ENCODE data around the gene TMTC2. TPM values are rescaled to one million over a fixed set of nuclear protein-coding genes. Genes with fewer than 3 reads are reported as not detected.

TMTC2 gene
- total and polyA plus RNA-seq, 10 of the 15 experiments (the other 5 are each of a cell fraction or from before 2014, with no cell fraction given), result 0.14 to 9.7 (median 1.2) TPM

DNA sequence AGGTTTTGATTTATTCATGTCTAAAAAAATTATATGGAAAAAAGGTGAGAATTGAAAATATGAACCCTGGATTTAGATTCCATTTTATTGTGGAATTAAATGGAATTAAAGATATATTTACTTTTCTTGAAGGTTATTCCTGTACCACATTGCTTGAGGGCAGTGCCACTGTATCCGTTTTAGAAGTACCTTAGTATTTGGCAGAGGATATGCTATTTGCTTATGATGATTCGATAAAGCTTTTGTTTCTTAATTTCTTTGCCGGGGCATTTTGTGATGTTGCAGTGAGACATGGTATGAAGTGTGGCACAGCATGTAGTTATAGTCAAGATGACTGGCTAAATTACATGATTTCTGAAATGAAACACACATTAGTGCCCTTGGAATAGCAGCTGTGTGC lies 7.6 kb downstream of the TMTC2 start:
- CTCF ChIA-PET, result interaction anchor here (0.6 to 1.3 kb wide), 2 partner anchors 586 to 1129 kb away, joined by 3 to 4 read pairs; no protein-coding TSS in a partner anchor
- RAD21 ChIA-PET (ENCODE audit: unreplicated experiment), result no interaction called here
- TF ChIP-seq ZBTB4 (CRISPR knock-in tag; IDR thresholded peaks at IDR 0.05) (no peak), DPF2 (IDR thresholded peaks at IDR 0.05) (no peak), ZNF207 (IDR thresholded peaks at IDR 0.05; ENCODE audit: borderline replicate concordance) (no peak), RBBP5 (conservative IDR thresholded peaks at IDR 0.05) (no peak), RB1 (IDR thresholded peaks at IDR 0.05; ENCODE audit: borderline replicate concordance) (no peak), FOXM1 (IDR thresholded peaks at IDR 0.05; ENCODE audit: low read depth, low read length) (no peak), POU2F2 (IDR thresholded peaks at IDR 0.05; ENCODE audit: borderline replicate concordance, low read depth, low read length) (no peak), CHD4 (IDR thresholded peaks at IDR 0.05) (no peak), ETV6 (conservative IDR thresholded peaks at IDR 0.05 in 1 of 2, IDR thresholded peaks at IDR 0.05 in 1 of 2; ENCODE audit: borderline replicate concordance in 1 of 2, low read depth in 1 of 2) (no peak), TCF7 (IDR thresholded peaks at IDR 0.05; ENCODE audit: borderline replicate concordance) (no peak), SREBF2 (IDR thresholded peaks at IDR 0.05; ENCODE audit: low read length) (no peak), BCLAF1 (IDR thresholded peaks at IDR 0.05) (no peak)
- TF ChIP-seq, protein P1, sequence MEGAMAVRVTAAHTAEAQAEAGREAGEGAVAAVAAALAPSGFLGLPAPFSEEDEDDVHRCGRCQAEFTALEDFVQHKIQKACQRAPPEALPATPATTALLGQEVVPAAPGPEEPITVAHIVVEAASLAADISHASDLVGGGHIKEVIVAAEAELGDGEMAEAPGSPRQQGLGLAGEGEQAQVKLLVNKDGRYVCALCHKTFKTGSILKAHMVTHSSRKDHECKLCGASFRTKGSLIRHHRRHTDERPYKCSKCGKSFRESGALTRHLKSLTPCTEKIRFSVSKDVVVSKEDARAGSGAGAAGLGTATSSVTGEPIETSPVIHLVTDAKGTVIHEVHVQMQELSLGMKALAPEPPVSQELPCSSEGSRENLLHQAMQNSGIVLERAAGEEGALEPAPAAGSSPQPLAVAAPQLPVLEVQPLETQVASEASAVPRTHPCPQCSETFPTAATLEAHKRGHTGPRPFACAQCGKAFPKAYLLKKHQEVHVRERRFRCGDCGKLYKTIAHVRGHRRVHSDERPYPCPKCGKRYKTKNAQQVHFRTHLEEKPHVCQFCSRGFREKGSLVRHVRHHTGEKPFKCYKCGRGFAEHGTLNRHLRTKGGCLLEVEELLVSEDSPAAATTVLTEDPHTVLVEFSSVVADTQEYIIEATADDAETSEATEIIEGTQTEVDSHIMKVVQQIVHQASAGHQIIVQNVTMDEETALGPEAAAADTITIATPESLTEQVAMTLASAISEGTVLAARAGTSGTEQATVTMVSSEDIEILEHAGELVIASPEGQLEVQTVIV (IDR thresholded peaks at IDR 0.05; ENCODE audit: borderline replicate concordance, partially characterized antibody), result no peak
- TF ChIP-seq, protein P2, sequence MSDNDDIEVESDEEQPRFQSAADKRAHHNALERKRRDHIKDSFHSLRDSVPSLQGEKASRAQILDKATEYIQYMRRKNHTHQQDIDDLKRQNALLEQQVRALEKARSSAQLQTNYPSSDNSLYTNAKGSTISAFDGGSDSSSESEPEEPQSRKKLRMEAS (IDR thresholded peaks at IDR 0.05; ENCODE audit: low read depth, low read length), result no peak
- TF ChIP-seq, protein P3, sequence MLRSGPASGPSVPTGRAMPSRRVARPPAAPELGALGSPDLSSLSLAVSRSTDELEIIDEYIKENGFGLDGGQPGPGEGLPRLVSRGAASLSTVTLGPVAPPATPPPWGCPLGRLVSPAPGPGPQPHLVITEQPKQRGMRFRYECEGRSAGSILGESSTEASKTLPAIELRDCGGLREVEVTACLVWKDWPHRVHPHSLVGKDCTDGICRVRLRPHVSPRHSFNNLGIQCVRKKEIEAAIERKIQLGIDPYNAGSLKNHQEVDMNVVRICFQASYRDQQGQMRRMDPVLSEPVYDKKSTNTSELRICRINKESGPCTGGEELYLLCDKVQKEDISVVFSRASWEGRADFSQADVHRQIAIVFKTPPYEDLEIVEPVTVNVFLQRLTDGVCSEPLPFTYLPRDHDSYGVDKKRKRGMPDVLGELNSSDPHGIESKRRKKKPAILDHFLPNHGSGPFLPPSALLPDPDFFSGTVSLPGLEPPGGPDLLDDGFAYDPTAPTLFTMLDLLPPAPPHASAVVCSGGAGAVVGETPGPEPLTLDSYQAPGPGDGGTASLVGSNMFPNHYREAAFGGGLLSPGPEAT (IDR thresholded peaks at IDR 0.05; ENCODE audit: low read depth), result no peak

More for the DNA sequence above, 7.6 kb downstream of the TMTC2 start:
- Histone ChIP-seq H3K27ac (ENCODE audit: control insufficient read depth, insufficient read depth) (no peak overlapping the region), H3K4me2 (ENCODE audit: control insufficient read depth, insufficient read depth) (no peak overlapping the region), H3K4me1 (ENCODE audit: control insufficient read depth, insufficient read depth, low read length) (no peaks in the 10 kb centered on the region), H2AFZ (ENCODE audit: control insufficient read depth, low read depth, low read length) (no peak overlapping the region), H4K20me1 (ENCODE audit: control insufficient read depth, insufficient read depth) (no peaks in the 10 kb centered on the region), H3K79me2 (ENCODE audit: control insufficient read depth, insufficient read depth, low read length) (no peaks in the 10 kb centered on the region), H3K27me3 (replicated peaks in 1 of 2; ENCODE audit: control insufficient read depth in 2 of 2, insufficient read depth in 2 of 2, low read length in 1 of 2) (no peaks in the 10 kb centered on the region), H3K9me3 (replicated peaks; ENCODE audit: control insufficient read depth, insufficient read depth, low read length) (no peaks in the 10 kb centered on the region; the same call in 1 of the 3 replicates), H3K9ac (ENCODE audit: control insufficient read depth, insufficient read depth, low read length) (no peak overlapping the region), H3K36me3 (ENCODE audit: control insufficient read depth in 2 of 2, insufficient read depth in 2 of 2, low read length in 1 of 2) (no peaks in the 10 kb centered on the region), H3K4me3 (no peak overlapping the region)
- no peak for ATAC-seq
- in situ Hi-C loops (cut with MboI) (no loop called here), intact Hi-C loops (cut with micrococcal nuclease; ENCODE audit: unreplicated experiment) (no loop called here)
- FAIRE-seq, result no peak
- ChIA-PET POLR2A (no interaction called here), SMC1A (ENCODE audit: uncharacterized antibody, unreplicated experiment) (no interaction called here)
- no TSS peak for BruUV-seq (replicated peaks)
- DNase-seq (ENCODE audit: low read depth, low spot score), result no peak
- WGBS (ENCODE audit: insufficient coverage, insufficient replicate concordance, low lambda C conversion rate, missing lambda C conversion rate), result 98% methylated on average over 3 of the region's 3 CpGs

Measured in GM12878 (cell line).